Adrenal gland (tissue), 12 donors: ENCODE data around the gene EXOC6. TPM values are rescaled to one million over a fixed set of nuclear protein-coding genes. Genes with fewer than 3 reads are reported as not detected.

Experiments used
- DNase-seq, 7 donors: peaks; one replicate each; pipeline ENCODE4 v3.0.0-alpha.2; 2019 to 2020
- H3K27ac ChIP-seq, 5 donors: fragments of 200-600 bp; sonication (generic) in 4 of 5; 1 replicate in 3 of 5; 2 replicates in 2 of 5; pipeline versions ENCODE4 v1.5.1 to v1.8.0; 2016 to 2020; ENCODE audit warnings: mild to moderate bottlenecking in 1 of 5
- H3K27me3 ChIP-seq: fragments of 200-600 bp; 2 replicates; pipeline ENCODE4 v1.8.0; 2021
- H3K36me3 ChIP-seq, 2 donors: fragments of 200-600 bp; replicated peaks in 1 of 2; 1 replicate in 1 of 2; 2 replicates in 1 of 2; pipeline versions ENCODE4 v1.5.1 to v1.8.0; 2018 to 2022
- H3K4me1 ChIP-seq, 2 donors: fragments of 200-600 bp; replicated peaks in 1 of 2; 1 replicate in 1 of 2; 2 replicates in 1 of 2; pipeline versions ENCODE4 v1.5.1 to v1.8.0; 2018 to 2021
- H3K4me3 ChIP-seq, 4 donors: fragments of 200-600 bp; sonication (generic) in 3 of 4; one replicate each; pipeline ENCODE4 v1.5.1; 2016 to 2018
- H3K9me3 ChIP-seq, 3 donors: fragments of 200-600 bp; sonication (generic) in 1 of 3; replicated peaks in 1 of 3; 1 replicate in 2 of 3; 2 replicates in 1 of 3; pipeline versions ENCODE4 v1.5.1 to v1.8.0; 2016 to 2021
- CTCF ChIP-seq, 6 experiments: fragments of 450-650 bp in 4 of 6; fragments of 200-600 bp in 2 of 6; sonication (generic) in 1 of 6; IDR thresholded peaks; 1 replicate in 5 of 6; 2 replicates in 1 of 6; pipeline versions ENCODE4 v1.5.1 to v1.8.0; 2016 to 2021; ENCODE audit warnings: antibody characterized with exemption in 6 of 6, mild to moderate bottlenecking in 2 of 6, moderate library complexity in 1 of 6
- POLR2A ChIP-seq, 2 donors: fragments of 450-650 bp; IDR thresholded peaks; one replicate each; pipeline ENCODE4 v1.6.1; 2017; ENCODE audit warnings: antibody characterized with exemption in 2 of 2, mild to moderate bottlenecking in 2 of 2, moderate library complexity in 1 of 2
- WGBS, 4 donors: extraction: QIAGEN DNeasy Blood & Tissue Kit in 2 of 4; methylation state at CpG; one replicate each; pipeline versions ENCODE4 v1.1.5 to v1.1.7; 2013 to 2017; 5-methylcytosine and 5-hydroxymethylcytosine counted together
- intact Hi-C, 2 donors: fragments of 100-400 bp; cut with DNase I; formaldehyde crosslinking; loops; one replicate each; pipeline versions ENCODE4 v1.14.1 to v1.15.0; 2022 to 2023
- polyA plus RNA-seq, 3 donors: library from polyadenylated mRNA; stranded (reverse); fragments of 200-250 nt in 2 of 3; fragments of 350-450 nt in 1 of 3; fragmentation: Illumina TruSeq in 1 of 3; extraction: RNeasy Lipid Tissue Mini Kit (QIAGEN cat#74804) in 1 of 3; gene quantifications; one replicate each; pipeline ENCODE4 v1.2.3, GENCODE V29; 2013 to 2014
- total RNA-seq, 9 donors: library from RNA; depleted of rRNA in 4 of 9; stranded (reverse); fragments of >200 nt in 4 of 9; fragments of 120-200 nt in 1 of 9; fragmentation: NEBNext Ultra II Directional in 1 of 9; extraction: Animal tissue kit (Norgen Biotek cat#: 25700) in 1 of 9; gene quantifications; one replicate each; pipeline versions ENCODE4 v1.1.0 to v1.2.4, GENCODE V29; 2013 to 2023
- donor health status: healthy with polysubstance abuse.
- donor health status: Bipolar disorder and iron deficiency.
- donor health status: DM: yes; HTN: yes; CAD: no.
- donor health status: DM: no; HTN: no; CAD: no.
- donor health status: DM: no; HTN: no; CAD: no.
- donor health status: DM: yes; HTN: yes; CAD: no.

EXOC6 gene
- total and polyA plus RNA-seq, 12 donors = 7.1 to 60.1 (median 25.7) TPM

GRCh38 chr10:93072713-93073538 is 224.6 kb downstream of the EXOC6 start:
- peaks cover 17 to 49% of the 10 kb centered on the region in 2 donors for H3K4me1 ChIP-seq
- H3K27ac ChIP-seq = no peak overlapping the region
- DNase-seq = no peak
- no peaks in the 10 kb centered on the region for H3K36me3 ChIP-seq
- peaks cover 48% of the 10 kb centered on the region for H3K27me3 ChIP-seq
- no peak for TF ChIP-seq CTCF (IDR thresholded peaks at IDR 0.05)
- peak overlapping the region in 1 of 4 donors; percentile 33 for H3K4me3 ChIP-seq
- WGBS, 4 donors = 2 to 7% (median 4%) methylated on average over 12 to 34 of the region's 34 CpGs
- H3K9me3 ChIP-seq = no peaks in the 10 kb centered on the region
- intact Hi-C loops = no loop called here

DNA sequence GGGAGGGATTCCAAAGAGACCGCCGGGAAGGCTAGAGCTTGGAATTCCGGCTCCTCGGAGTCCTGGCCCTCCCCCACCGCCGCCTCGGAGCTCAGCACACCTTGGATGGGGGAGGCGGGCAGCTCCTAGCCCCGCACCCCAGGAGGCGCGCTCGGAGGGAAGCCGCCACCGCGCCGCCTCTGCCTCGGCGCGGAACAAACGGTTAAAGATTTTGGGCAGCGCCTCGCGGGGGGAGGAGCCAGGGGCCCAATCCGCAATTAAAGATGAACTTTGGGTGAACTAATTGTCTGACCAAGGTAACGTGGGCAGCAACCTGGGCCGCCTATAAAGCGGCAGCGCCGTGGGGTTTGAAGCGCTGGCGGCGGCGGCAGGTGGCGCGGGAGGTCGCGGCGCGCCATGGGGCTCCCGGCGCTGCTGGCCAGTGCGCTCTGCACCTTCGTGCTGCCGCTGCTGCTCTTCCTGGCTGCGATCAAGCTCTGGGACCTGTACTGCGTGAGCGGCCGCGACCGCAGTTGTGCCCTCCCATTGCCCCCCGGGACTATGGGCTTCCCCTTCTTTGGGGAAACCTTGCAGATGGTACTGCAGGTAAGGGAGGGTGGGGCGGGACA is 225.3 kb downstream of the EXOC6 start, which contains the start of gene CYP26A1:
Gene CYP26A1, plus strand, starts transcription at position 355 of the 608 bp plus-strand sequence. Its CDS starts 42 bp downstream, at position 397.
- H3K27me3 ChIP-seq = peaks cover 41% of the 10 kb centered on the region
- TF ChIP-seq CTCF (IDR thresholded peaks at IDR 0.05) (no peak), POLR2A (IDR thresholded peaks at IDR 0.05) (no peak)
- H3K4me3 ChIP-seq = peak within 1 kb of the TSS in 1 of 4 donors; percentile 33
- H3K9me3 ChIP-seq = no peaks in the 10 kb centered on the region
- intact Hi-C loops = no loop called here
- DNase-seq = no peak
- no peaks in the 10 kb centered on the region for H3K36me3 ChIP-seq
- WGBS, 4 donors = 0 to 1% (median 0%) methylated on average over 1 to 52 of the region's 52 CpGs
- no peak within 1 kb of the TSS for H3K27ac ChIP-seq
- H3K4me1 ChIP-seq = peaks cover 17 to 44% of the 10 kb centered on the region in 2 donors

DNA sequence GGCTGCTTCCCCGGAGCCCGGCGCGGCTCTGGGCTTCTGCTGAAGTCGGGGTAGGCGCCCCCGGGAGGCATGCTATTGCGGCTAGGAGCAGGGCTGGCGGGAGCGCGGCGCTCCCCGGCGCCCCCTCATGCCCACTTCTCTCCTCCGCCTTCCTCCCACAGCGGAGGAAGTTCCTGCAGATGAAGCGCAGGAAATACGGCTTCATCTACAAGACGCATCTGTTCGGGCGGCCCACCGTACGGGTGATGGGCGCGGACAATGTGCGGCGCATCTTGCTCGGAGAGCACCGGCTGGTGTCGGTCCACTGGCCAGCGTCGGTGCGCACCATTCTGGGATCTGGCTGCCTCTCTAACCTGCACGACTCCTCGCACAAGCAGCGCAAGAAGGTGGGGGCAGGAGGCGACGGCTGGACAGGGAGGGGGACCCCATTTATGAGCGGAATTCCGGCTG is 225.9 kb downstream of the EXOC6 start:
- H3K9me3 ChIP-seq = no peaks in the 10 kb centered on the region
- H3K36me3 ChIP-seq = no peaks in the 10 kb centered on the region
- intact Hi-C loops = no loop called here
- DNase-seq = no peak
- WGBS, 4 donors = 0 to 2% (median 1%) methylated on average over 3 to 40 of the region's 40 CpGs
- peaks cover 36% of the 10 kb centered on the region for H3K27me3 ChIP-seq
- TF ChIP-seq POLR2A (IDR thresholded peaks at IDR 0.05) (no peak), CTCF (IDR thresholded peaks at IDR 0.05) (no peak)
- H3K27ac ChIP-seq = no peak overlapping the region
- H3K4me1 ChIP-seq = peaks cover 17 to 43% of the 10 kb centered on the region in 2 donors
- peak overlapping the region in 1 of 4 donors; percentile 33 for H3K4me3 ChIP-seq

DNA sequence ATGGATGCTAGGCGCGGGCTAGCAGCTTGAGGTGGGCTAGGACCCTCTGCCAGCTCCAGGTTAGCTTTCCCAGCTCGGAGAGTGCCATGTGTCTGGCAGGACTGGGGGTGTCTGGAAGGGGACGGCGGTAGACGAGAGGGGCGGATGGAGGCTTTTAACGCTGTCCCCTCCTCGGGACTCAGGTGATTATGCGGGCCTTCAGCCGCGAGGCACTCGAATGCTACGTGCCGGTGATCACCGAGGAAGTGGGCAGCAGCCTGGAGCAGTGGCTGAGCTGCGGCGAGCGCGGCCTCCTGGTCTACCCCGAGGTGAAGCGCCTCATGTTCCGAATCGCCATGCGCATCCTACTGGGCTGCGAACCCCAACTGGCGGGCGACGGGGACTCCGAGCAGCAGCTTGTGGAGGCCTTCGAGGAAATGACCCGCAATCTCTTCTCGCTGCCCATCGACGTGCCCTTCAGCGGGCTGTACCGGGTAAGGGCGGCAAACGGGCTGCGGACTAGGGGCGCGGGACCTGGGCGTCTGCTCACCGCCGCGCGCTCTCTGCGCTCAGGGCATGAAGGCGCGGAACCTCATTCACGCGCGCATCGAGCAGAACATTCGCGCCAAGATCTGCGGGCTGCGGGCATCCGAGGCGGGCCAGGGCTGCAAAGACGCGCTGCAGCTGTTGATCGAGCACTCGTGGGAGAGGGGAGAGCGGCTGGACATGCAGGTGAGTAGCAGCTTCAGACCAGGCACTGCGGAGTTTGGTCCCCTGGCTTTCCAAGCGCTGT is 226.5 kb downstream of the EXOC6 start:
- TF ChIP-seq CTCF (IDR thresholded peaks at IDR 0.05) (no peak), POLR2A (IDR thresholded peaks at IDR 0.05) (no peak)
- Histone ChIP-seq H3K4me3 (peak overlapping the region in 1 of 4 donors; percentile 33), H3K27ac (no peak overlapping the region), H3K27me3 (peaks cover 30% of the 10 kb centered on the region), H3K4me1 (peaks cover 17 to 43% of the 10 kb centered on the region in 2 donors), H3K9me3 (no peaks in the 10 kb centered on the region), H3K36me3 (no peaks in the 10 kb centered on the region)
- intact Hi-C loops = no loop called here
- WGBS, 4 donors = 3 to 10% (median 4%) methylated on average over 3 to 67 of the region's 67 CpGs
- DNase-seq = no peak
